ENCODE results near the gene CDH16.
A peak's percentile ranks its signal among the peaks of the same experiment; 100 is the strongest.
"Not testable (repeated sequence)": the region's sequence is repeated elsewhere in the genome, so short reads cannot be mapped to it uniquely, and the experiment has no call there.

The CDH16 gene, protein sequence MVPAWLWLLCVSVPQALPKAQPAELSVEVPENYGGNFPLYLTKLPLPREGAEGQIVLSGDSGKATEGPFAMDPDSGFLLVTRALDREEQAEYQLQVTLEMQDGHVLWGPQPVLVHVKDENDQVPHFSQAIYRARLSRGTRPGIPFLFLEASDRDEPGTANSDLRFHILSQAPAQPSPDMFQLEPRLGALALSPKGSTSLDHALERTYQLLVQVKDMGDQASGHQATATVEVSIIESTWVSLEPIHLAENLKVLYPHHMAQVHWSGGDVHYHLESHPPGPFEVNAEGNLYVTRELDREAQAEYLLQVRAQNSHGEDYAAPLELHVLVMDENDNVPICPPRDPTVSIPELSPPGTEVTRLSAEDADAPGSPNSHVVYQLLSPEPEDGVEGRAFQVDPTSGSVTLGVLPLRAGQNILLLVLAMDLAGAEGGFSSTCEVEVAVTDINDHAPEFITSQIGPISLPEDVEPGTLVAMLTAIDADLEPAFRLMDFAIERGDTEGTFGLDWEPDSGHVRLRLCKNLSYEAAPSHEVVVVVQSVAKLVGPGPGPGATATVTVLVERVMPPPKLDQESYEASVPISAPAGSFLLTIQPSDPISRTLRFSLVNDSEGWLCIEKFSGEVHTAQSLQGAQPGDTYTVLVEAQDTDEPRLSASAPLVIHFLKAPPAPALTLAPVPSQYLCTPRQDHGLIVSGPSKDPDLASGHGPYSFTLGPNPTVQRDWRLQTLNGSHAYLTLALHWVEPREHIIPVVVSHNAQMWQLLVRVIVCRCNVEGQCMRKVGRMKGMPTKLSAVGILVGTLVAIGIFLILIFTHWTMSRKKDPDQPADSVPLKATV

DNA sequence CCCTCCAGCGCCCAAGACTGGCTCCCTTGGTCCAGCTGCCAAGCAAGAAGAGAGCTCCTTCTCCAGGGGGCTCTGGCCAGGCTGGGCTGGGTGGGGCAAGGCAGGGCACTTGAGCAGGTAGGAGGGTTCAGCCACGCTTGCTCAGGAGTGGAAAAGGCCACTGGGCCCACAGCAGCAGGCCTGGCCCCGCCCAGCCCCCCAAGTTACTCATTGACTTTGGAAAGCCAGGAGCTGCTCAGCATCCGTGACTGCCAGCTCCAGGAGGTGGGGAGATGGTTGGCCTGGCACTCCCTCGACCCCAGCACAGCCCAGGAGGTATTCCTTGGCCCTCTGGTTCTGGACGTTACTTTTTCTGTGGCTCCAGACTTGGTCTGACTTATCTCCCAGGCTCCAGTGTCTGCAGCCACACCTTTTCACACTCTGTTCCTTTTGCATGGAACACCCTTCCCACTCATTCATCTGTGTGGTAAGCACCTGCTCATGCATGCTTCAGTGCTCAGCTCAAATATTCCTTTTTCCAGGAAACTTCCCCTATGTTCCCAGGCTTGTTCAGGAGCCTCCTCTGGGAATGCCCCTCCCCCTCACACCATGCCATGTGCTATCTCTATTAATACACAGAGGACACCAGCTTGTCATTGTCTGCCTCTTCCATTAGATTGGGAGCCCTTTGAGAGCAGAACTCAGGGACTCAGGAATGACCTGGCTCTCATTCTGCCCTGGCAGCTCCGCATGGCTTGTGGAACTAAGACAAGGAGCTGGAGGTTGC, at the start of gene CDH16:
Gene CDH16, minus strand, starts transcription at position 83 of the 766 bp plus-strand sequence. CDS start 820 bp downstream, outside the sequence.
- DNase-seq = no peak

DNA sequence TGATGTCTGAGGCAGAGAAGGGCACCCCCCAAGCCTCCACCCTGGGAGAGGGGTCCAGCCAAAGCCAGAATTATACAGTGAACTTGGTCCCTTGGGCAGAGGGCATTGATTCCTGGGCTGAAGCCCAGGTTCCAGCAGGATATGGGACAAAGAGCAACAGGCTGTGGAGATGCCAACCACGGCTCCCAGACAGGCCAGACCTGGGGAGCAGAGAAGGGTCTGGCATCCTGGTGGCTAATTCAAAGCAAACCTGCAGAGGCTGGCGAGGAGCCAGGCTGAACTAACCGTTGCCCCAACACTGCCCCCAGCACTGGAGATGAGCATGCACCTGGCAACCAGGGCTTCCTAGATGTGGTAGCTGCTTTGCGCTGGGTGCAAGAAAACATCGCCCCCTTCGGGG, 45.4 kb upstream of the CDH16 start:
- no peak for DNase-seq

DNA sequence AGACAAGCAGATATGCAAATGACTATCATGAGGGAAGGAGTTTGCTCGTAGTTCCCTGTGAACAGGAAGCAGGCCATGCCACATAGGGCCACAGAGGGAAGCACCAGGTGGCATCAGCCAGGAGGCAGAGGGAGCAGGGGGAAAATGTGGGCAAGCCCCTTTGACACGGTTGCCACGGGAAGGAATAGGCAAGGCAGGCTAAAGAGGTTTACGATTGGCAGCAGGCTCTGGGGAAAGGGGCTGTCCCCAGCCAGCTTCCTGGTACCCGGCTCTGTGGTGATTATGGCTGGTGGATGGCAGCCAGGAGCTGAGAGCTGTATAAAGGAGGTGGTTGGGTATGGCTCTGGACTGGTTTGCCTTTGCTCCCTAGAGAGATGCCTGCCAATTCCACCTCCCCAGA, 43.2 kb upstream of the CDH16 start:
- no peak for DNase-seq

DNA sequence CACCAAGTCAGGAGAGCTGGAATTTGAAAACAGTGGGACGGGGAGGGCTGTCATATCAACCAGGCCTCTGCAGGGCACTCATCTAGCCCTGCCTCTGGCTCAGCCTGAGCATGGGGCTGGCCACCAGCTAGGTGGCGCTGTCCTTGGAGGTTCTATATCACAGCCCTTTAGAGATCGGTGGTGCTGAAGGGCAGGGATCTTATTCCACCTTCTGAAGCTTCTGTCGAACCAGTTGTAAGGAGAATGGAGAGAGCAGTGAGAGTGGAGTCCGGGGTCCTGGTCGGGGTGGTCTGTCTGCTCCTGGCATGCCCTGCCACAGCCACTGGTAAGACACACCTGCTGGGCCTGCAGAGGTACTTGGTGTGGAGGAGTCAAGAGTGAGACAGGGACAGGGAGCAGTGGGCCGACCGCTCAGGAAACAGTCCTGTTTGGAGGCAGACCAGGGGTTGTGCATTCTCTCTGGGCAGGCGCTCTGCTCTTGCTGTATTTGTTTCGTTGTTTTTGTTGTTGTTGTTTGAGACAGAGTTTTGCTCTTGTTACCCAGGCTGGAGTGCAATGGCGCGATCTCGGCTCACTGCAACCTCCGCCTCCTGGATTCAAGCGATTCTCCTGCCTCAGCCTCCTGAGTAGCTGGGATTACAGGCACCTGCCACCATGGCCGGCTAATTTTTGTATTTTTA, 42.5 kb upstream of the CDH16 start, which contains the start of gene CES3:
Gene CES3, plus strand, starts transcription at position 202 of the 680 bp plus-strand sequence. Its CDS starts 42 bp downstream, at position 244.
- DNase-seq = peak; percentile 48 to 66

DNA sequence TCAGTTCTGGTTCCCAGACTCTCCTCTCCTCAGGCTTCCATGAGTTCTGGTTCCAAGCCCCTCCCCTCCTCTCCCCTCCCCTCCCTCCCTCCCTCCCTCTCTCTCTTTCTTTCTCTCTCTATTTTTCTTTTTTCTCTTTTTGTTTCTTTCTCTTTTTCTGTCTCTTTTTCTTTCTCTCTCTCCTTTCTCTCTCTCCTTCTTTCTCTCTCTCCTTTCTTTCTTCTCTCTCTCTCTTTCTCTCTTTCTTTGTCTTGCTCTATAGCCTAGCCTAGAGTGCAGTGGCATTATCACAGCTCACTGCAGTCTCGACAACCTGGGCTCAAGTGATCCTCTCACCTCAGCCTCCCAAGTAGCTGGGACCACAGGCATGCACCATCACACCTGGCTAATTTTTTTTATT, 41.6 kb upstream of the CDH16 start:
- DNase-seq = no peak

DNA sequence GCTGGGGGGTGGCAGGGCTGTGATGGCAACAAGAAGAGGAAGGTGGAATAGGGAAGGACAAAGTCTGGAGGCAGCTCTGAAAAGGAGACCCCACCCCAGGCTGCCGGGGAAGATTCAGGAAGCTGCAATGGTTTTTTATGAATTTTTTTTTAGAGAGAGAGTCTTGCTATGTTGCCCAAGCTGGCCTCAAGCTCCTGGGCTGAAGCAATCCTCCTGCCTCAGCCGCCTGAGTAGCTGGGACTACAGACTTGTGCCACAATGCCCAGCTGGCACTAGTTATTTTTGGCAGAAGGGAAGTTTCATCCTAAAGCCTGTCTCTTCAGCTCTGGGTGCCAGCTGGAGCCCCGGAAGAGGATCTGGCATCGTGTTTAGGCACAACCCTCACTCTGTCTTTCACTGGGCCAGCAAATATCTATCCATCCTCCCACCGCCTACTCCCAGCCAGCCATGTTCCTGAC, 41.0 kb upstream of the CDH16 start:
- DNase-seq = peak in 1 of 2 donors; percentile 12

DNA sequence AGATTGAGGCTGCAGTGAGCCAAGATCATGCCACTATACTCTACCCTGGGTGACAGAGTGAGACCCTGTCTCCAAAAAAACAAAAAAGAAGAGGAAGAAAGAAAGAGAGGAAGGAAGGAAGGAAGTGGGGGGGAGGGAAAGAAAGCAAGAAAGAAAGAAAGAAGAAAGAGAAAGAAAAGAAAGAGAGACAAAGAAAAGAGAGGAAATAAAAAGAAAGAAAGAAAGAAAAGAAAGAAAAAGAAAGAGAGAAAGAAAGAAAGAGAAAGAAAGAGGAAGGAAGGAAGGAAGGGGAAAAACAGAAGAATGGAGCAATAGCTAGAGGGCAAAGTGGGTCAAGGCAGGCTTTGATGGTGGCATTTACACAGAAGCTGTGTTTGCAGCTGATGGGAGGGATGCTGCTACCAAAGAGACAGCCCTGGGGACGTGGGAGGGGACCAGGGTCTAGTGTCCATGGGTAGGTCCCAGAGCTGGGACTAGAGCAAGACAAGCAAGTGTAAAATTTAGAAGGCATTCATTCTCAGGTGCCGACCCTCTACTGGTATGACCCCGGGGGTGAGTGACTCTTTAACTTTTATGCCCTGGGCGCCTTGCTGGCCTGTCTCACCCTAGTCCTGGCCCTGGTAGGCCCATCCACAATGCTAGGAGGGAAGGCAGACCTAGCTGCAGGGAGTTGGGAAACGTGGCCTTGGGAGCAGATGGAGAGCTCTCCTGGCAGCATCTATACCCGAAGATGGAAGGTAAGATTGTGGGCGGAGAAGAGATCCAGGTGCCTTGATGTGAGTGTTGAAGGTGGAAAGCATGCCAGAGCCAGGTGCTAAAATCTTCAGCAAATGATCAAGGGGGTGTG, 40.4 kb upstream of the CDH16 start:
- no peak for DNase-seq

DNA sequence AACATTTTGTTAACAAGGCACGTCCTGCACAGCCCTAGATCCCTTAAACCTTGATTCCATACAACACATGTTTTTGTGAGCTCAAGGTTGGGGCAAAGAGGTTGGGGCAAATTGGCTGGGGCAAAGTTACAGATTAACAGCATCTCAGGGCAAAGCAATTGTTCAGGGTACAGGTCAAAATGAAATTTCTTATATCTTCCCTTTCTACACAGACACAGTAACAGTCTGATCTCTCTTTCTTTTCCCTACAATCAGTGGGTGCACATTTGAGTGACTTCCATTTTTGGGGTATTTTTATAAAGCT, 37.4 kb upstream of the CDH16 start:
- DNase-seq = not testable (repeated sequence)

DNA sequence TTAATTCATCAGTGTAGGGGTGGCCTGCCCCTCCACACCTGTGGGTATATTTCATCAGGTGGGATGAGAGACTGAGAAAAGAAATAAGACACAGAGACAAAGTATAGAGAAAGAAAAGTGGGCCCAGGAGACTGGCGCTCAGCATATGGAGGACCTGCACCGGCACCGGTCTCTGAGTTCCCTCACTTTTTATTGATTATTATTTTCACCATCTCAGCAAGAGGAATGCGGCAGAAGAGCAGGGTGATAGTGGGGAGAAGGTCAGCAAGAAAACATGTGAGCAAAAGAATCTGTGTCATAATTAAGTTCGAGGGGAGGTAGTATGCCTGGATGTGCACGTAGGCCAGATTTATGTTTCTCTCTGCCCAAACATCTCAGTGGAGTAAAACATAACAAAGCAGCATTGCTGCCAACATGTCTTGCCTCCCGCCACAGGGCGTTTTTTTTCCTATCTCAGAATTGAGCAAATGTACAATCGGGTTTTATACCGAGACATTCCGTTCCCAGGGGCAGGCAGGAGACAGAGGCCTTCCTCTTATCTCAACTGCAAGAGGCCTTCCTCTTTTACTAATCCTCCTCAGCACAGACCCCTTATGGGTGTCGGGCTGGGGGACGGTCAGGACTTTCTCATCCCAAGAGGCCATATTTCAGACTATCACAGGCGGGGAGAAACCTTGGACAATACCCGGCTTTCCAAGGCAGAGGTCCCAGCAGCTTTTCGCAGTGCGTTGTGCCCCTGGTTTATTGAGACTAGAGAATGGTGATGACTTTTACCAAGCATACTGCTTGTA, 36.9 kb upstream of the CDH16 start:
- DNase-seq = not testable (repeated sequence)

DNA sequence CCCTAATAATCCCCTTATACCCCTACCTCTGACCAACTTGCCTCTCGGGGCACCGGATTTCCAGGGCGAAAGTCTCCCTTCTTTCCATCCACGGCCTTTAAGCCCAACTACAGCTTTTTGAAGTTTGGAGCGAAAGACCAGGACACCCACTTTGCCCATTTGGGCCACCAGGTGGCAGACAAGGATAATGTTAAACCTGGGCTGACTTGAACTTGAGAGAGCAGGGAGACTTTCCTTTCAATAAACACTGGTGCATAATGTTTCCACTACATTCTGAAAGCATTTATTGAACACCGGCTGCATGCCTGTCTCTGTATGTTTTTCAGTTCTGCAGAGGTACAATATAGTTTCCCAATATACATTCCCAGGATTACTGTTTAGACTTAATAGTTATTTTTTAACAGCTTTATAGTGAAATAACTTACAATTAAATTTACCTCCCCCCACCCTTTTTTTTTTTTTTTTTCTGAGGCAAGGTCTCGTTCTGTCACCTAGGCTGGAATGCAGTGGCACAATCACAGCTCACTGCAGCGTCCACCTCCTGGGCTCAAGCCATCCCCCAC, 35.5 kb upstream of the CDH16 start:
- DNase-seq = peak; percentile 66 to 80

DNA sequence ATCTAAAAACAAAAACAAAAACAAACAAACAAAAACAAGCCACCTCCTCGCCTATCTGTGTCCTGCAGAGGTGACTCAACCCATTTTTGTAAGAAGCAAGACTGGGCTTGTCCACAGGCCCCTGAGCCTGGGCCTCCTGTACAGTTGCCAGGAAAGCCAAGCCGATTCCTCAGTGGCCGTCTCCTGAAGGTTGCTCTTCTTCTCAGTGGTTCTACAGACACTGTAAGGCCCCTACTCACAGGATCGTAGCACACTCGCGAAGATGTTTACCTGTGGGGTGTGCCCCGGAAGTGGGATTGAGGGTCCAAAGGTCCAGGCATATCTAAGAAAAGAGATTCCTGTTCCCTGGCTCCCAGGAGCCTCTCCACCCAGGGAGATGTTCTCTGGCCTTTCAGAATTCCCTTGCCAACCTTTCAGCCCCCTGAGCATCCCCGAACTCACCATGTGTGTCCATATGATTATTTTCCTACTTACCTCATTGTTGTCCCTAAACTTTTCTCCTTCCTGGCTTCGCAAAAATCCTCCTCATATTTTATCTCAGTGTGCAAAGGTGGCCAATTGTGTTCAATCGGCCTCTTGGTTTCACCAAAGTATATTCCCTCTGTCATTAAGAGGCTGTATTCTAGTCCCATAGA, 34.9 kb upstream of the CDH16 start:
- no peak for DNase-seq

DNA sequence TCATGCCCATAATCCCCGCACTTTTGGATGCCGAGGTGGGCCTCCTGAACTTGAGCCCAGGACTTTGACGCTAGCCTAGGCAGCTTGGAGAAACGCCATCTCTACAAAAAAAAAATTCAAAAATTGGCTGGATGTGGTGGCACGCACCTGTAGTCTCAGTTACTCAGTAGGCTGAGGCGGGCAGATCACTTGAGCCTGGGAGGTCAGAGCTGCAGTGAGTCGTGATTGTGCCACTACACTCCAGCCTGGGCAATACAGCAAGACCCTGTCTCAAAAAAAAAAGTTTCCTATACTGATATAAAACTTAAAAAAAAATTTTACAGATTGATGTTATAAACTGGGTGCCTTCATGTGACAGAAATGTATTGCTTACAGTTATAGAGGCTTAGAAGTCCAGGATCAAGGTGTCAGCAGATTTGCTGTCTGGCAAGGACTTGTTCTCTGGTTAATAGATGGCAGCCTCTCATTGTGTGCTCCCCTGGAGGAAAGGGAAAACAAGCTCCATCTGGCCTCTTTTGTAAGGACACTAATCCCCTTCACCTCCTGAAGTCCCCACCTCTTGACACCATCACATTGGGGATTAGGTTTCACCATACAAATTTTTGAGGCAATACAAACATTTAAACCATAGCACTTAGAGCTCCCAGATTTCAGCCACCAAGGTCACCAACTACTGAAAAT, 33.9 kb upstream of the CDH16 start:
- no peak for DNase-seq

DNA sequence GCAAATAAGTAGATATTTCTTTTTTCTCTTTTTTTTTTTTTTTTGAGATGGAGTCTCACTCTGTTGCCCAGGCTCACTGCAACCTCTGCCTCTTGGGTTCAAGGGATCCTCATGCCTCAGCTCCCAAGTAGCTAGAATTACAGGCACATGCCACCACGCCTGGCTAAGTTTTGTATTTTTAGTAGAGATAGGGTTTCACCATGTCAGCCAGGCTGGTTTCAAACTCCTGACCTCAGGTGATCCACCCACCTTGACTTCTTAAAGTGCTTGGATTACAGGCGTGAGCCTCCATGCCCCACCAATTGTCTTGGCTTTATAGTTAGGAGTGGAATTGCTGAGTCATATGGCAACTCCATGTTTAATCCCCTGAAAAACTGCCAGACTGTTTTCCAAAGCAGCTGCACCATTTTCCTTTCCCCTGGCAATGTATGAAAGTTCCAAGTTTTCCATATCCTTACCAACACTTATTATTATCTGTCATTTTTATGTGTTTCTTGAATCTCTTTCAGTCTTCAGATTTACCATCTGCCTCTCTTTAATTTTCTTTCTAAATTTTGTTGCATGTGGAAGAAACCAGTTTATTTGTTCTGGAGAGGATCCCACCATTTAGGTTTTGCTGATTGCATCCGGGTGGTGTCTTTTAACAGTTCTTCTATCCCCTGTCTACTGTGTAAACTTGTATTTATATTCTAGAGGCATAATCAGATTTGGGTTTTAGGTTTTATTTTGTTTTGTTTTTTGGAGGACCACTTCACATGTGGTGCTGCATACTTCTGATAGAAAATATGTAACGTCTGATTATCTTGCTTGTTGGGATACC, 32.5 kb upstream of the CDH16 start:
- DNase-seq = no peak

DNA sequence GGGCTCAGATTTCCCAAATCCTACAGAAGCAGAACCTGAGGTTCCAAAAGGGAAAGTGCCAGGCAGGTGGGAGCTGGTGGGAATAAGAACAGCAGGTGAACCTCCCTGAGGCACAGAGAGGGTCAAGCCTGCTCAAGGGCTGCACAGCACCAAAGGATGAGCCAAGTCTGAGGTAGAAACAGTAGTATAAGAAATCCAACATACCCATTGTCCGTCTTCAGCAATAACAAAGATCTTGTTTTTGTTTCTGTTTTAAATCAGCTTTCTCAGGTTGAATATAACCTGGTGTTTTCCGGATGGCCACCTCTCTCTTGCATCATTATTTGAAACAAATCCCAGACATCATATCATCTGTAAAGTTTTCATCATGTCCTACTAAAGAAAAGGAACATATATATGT, 31.8 kb upstream of the CDH16 start:
- DNase-seq = no peak

DNA sequence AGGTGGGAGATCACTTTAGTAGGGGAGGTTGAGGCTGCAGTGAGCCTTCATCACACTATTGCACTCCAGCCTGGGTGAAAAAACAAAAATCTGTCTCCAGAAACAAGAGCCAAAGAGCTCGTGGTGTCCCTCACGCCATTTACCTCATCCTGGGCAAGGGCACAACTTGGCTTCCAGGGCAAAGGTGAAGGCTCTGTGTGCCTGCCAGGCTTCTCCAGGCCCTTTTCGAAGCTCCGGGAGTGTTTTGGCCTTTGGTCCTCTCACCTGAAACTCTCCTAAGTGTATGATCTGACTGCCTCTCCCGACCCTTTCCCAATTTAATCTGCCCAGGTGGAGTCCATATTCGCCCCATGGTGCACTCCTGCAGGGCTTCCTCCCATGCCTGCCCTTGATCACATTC, 30.8 kb upstream of the CDH16 start:
- no peak for DNase-seq

DNA sequence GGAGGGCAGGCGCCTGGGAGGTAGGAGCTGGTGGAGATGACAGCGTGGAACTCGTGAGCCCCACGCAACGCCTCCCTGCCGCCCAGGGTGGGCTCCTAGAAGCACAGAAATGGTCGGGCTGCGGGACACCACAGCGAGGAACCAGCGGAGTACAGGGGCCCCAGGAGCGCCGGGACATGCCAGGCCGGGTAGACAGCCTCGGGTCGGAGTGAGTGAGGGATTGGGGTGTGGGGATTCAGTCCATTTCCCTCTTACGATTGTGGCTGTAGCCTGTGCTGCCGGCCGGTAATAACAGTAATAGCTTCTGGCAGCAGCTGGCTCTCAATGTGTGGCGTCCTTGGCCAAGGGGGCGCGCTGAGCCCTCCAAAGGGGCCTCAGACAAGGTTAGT, 30.1 kb upstream of the CDH16 start:
- no peak for DNase-seq

DNA sequence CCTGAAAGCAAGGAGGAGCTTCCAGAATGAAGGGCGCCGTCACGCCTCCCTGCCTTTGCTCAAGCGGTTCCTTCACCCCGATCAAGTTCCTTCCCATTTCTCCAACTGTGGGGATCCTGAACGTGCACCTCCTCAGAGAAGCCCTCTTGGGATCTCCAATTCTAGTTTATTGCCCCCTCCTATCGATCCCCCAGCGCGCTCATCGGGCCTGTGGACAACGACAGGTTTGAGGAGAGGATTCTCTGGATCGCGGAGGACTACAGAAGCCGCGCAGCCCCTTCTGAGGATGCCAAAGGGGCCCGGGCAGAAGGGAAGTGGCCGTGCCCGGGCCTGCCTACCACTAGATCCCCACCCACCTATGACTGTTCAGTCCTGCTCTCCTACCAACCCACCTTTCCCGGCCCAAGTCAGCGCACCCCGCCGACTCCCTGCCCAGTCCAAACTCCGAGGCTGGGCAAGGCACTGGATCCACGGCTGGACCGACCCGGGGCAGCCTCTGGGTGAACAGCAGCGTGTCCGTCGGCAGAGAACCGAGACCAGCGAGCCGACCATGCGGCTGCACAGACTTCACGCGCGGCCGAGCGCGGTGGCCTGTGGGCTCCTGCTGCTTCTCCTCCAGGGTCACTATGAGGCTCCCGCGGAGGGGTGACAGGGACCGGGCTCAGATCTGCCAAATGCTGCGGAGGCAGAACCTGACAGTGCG, 29.6 kb upstream of the CDH16 start:
- no peak for DNase-seq

All from CD4-positive, alpha-beta T cell treated with Interferon alpha-2 for 1 hour (primary cell).